ENCODE measurements around the gene CAPN1.

CAPN1 gene

DNA sequence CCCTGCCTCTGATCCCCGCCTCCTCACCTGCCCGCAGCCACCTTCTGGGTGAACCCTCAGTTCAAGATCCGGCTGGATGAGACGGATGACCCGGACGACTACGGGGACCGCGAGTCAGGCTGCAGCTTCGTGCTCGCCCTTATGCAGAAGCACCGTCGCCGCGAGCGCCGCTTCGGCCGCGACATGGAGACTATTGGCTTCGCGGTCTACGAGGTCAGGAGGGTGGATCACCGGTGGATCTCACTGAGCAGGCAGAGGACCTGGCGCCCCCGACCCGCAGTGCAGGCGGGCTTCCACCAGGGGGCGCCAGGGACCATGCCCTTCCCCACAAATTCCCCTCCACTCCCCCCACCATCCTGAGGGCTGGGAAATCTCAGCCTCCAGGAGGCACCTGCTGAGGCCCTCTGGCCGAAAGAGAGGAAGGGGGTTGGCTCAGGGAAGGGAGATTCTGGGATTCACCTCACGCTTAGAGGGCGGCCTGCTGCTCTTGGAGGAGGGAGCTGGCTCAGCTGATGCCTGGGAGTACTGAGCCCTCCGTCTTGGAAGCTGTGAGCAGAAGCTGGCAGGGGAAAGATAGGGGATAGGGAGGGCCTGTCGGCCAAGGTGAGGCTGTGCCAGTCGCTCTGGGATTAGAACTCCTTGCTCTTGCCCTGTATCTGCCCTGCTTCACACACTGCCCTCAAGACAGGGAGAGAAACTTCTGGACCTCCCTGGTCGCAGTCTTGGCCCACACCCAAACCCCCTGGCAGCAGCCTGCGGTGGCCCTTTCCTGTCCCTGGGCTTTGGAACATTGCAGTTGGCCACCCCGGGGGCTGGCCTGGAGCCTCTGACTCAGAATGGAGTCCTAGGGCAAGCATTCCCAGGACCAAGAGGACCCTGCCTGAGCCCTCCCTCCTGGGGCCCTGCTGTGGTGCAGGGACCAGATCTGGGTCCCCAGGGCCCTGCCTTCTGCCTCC lies 23.2 kb downstream of the CAPN1 start:
- DNase-seq: peak; percentile 74

DNA sequence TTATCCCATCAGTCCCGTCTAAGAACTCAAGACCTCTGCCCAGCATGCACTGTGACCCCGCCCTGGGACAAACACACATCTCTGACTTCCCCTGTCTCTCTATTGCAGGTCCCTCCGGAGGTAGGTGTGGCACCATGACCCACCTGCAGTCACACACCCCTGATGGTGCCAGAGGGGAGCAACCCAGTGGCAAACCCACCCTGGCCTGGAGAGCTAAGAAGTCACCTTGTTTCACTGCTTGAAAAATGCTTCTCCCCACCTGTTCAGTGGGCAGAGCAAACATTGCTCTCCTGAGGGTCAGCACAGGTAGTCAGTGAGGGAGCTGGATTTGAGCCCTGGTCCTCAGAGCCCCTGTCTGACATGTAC lies 23.9 kb downstream of the CAPN1 start:
- DNase-seq: no peak

GRCh38 chr11:65206441-65206841 lies 24.7 kb downstream of the CAPN1 start:
- DNase-seq: no peak

GRCh38 chr11:65206901-65207300 lies 25.2 kb downstream of the CAPN1 start:
- no peak for DNase-seq

GRCh38 chr11:65207918-65208784 lies 26.4 kb downstream of the CAPN1 start:
- DNase-seq: no peak

DNA sequence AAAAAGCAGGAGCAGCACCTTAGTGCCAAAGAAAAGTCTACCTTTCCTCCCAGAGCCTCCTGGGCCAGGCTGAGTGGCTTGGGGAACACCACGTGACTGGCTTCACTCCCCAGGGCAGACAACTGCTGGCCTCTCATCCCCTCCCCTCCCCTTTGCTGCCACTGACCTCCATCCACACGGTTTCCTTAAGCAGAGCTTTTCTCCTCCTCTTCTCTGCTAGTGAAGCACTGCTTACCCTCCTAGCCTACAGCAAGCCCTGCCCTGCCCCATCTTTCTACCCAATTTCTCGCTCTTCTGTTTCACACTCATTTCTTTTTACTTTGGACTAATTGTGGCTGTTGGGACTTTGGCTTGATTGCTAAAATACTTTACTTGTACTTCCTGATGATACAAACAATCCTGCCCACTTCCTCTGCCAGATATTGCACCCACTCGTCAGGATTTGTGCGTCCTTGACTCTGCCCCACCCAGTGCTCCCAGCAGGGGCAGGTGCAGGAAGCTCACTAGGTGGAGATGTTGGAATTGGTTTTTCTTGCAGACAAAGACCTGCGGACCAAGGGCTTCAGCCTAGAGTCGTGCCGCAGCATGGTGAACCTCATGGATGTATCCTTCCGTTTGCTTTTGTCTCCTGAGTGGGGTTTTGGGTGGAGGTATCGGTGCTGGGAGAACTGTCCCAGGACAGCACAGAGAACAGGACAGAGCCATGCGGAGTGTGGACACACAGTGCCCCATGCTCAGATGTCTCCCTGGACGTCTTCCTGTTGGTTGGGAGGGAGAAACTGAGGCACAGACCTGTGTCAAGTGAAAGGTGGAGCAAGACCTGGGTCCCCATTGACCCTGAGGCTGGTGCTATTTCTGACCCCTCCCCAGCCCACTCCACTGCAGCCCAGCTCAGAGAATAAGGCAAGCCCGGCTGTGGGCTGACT lies 27.3 kb downstream of the CAPN1 start:
- DNase-seq: no peak

DNA sequence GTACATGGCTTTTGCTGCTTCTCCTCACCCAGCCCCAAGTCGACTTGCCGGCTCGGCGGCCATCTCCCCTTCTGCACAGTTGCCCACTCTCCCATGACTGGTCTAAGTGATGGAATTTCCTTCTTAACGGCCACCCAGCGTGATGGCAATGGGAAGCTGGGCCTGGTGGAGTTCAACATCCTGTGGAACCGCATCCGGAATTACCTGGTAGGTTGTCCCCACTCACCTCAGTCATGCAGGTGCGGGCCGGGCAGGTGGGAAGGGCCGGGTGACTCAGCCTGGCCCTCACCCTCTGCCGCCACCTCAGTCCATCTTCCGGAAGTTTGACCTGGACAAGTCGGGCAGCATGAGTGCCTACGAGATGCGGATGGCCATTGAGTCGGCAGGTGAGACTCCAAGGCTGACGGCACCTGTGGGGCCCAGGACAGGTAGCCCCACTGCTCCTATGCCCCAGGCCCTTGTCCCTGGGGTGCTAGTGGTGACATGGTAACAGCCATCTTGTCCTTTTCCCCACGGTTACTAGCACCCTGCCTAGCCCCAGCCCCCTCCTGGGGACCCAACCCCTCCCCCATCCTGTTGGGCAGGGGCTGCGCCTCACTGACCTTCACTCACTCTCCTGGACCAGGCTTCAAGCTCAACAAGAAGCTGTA lies 28.1 kb downstream of the CAPN1 start:
- DNase-seq: no peak

GRCh38 chr11:65210361-65210731 lies 28.6 kb downstream of the CAPN1 start:
- DNase-seq: no peak

DNA sequence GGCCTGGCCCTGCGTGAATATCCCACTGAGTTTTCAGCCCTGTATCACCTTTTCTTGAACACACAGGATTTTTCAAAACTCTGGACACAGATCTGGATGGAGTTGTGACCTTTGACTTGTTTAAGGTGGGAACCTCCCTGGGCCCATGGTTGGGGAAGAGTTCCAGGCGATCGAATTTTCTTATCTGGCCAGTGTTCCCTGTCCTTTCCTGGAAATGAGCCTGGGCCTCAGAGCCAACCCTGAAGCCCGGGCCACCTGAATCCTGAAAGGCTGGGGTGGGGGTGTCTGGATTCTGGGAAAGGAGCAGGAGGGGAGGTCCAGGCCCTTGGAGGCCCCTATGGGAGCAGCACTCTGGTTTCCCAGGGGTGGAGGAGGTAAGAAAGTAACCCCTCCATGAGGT lies 29.0 kb downstream of the CAPN1 start:
- no peak for DNase-seq

- DNase-seq: no peak
These were observed 29.8 kb downstream of the CAPN1 start for GRCh38 chr11:65211293-65212105.

DNA sequence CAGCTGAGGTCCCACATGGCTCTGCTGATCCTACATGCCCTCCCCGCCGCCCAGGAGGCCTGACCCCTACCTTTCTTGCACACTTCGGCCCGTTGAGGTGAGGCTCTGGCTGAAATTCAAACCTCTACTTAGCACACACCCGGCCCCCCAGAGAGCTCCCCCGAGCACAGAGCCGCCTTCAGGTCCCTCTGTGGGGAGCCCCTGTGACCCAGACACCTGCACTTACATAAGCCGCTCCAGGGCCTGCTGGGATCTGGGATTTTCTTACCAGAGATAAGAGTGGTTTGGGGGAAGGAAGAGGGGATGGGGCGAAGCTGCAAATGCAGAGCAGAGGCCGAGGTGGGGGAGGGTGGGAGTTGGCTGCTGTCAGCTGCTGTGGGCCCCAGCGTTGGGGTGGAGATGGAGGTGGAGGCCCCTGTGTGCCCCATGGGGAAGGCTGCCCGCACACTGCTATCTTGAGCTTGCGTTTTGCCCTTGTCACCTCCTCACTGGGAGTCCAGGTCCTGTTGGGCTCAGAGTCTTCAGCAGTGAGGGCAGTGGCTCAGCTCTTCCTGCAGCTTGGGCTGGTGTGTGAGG lies 30.6 kb downstream of the CAPN1 start:
- DNase-seq: no peak

DNA sequence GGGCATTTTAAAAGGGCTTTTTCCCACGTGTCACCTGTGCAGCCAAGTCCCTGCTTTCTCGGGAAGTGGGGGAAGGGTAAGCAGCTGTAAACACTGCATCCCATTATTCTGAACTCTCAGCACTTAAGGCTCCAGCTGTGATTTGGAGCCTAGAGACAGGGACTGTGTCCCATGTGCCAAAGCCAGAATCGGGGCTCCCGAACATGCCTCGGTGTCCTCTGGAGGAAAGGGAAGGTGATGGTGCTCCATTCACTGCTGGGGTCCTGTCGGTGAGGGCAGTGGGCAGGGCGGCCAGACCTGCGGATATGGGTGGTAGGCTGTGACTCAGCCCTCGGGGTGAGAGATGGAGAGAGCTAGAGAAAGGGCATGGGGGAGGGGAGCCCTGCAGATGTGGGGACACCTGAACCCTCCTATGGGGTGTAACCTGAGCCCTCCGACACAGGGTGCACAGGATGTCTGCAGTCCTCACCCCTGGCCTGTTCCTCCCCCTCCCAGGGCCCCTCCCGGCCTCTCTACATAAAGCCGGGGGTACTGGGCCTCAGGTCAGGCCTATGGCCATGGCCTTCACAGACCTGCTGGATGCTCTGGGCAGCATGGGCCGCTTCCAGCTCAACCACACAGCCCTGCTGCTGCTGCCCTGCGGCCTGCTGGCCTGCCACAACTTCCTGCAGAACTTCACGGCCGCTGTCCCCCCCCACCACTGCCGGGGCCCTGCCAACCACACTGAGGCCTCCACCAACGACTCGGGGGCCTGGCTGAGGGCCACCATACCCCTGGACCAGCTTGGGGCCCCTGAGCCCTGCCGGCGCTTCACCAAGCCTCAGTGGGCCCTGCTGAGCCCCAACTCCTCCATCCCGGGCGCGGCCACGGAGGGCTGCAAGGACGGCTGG lies 31.8 kb downstream of the CAPN1 start:
- peak; percentile 53 for DNase-seq

GRCh38 chr11:65214212-65214845 lies 32.6 kb downstream of the CAPN1 start:
- no peak for DNase-seq

DNA sequence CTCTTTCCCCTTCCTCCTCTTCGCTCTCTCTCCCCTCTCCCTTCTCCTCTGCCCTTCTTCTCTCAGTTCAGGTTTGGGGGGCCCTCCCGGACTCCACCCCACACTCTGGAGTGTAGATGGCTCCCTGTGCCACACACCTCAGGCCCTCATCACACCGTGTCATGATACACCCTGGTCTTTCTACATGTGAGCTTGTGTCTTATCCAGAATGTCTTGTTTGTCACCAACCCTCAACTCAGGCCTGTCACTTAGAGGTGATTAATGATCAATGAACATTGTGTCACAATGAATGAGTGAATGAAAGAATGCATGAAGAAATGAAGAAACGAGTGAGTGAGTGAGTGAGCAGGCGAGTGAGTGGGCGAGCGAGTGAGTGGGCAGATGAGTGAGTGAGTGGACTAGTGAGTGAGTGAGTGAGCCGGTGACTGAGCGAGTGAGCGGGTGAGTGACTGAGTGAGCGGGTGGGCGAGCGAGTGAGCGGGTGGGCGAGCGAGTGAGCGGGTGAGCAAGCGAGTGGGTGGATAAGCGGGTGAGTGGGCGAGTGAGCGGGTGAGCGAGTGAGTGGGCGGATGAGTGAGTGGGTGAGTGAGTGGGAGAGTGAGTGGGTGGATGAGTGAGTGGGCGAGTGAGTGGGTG lies 33.8 kb downstream of the CAPN1 start:
- DNase-seq: peak; percentile 49

DNA sequence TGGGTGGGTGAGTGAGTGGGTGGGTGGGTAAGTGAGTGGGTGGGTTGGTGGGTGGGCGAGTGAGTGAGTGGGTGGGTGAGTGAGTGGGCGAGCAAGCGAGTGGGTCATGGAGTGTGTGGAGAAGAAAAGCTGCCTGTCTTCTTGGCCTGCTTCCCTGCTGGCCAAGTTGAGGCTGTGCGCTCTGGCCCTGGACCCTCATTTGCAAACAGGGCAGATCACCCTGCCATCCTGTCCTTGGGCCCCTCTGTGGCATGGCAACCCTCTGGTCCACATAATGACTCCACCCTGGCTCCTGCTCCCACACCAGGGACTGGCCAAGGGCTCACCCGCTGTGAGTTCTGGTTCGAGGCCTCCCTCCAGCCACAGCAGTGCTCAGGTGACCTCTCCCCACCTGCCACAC lies 35.1 kb downstream of the CAPN1 start:
- no peak for DNase-seq

GRCh38 chr11:65217441-65218423 lies 36.0 kb downstream of the CAPN1 start:
- no peak for DNase-seq

- no peak for DNase-seq
These were observed 36.7 kb downstream of the CAPN1 start for GRCh38 chr11:65218446-65218845.

DNA sequence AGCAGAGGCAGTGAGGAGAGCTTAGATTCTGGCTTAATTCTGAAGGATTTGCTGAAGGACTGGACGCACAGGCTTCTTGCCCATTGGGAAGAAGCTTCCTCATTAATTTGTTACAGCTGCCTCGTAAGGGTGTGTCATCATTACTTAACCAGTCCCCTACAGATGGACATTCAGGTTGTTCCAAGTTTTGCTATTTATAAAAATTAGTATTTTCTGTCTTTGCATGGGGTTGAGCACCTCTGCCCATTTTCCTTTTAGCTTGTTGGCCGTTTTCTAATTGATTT lies 38.1 kb downstream of the CAPN1 start:
- no peak for DNase-seq

Data from stimulated activated CD8-positive, alpha-beta memory T cell treated with anti-CD3 and anti-CD28 coated beads, Interleukin-4, amount 100 ng/mL, for 48 hours (primary cell).